GM19023 (cell line): ENCODE measurements around the gene TPGS1.

Experiments
- ATAC-seq: cut with Tn5 transposase; IDR thresholded peaks from one replicate; pipeline ENCODE4 v1.9.1; 2021; ENCODE audit warnings: mild to moderate bottlenecking, moderate library complexity; ENCODE audit not compliant: unreplicated experiment

The TPGS1 gene

GRCh38 chr19:566403-566802 is 59.1 kb downstream of the TPGS1 start:
- no peak for ATAC-seq

GRCh38 chr19:566844-567243 is 59.5 kb downstream of the TPGS1 start:
- ATAC-seq = no peak

GRCh38 chr19:567296-567900 is 60.1 kb downstream of the TPGS1 start:
- ATAC-seq = no peak
